GM12878 (cell line): ENCODE results near the gene GPR108. TPM values are rescaled to one million over a fixed set of nuclear protein-coding genes. Genes with fewer than 3 reads are reported as not detected.

Experiments used
- BCL11A ChIP-seq: IDR thresholded peaks from 2 replicates; pipeline ENCODE4 v1.6.1; 2011; ENCODE audit warnings: low read depth, low read length
- CBFB ChIP-seq: IDR thresholded peaks from 2 replicates; pipeline ENCODE4 v1.6.1; 2016; ENCODE audit warnings: antibody characterized with exemption, low read depth
- CBX3 ChIP-seq: fragments of 200-600 bp; sonication (generic); IDR thresholded peaks from 2 replicates; pipeline ENCODE4 v1.6.1; 2016; ENCODE audit warnings: low read depth, borderline replicate concordance
- CEBPB ChIP-seq, 2 experiments: fragments of 150-350 bp in 1 of 2; IDR thresholded peaks; 2 replicates each; pipeline ENCODE4 v1.6.1; 2012 to 2014; ENCODE audit warnings: low read depth in 2 of 2, low read length in 2 of 2, borderline replicate concordance in 1 of 2, inconsistent platforms in 1 of 2
- CHD1 ChIP-seq: IDR thresholded peaks from 2 replicates; pipeline ENCODE4 v1.6.1; 2012; ENCODE audit warnings: low read depth, low read length, improper control_type of control experiment
- CREM ChIP-seq: IDR thresholded peaks from 2 replicates; pipeline ENCODE4 v1.6.1; 2014; ENCODE audit warnings: antibody characterized with exemption, low read depth
- CTCF ChIP-seq, 3 experiments: IDR thresholded peaks in 2 of 3; conservative IDR thresholded peaks in 1 of 3; 2 replicates each; pipeline ENCODE4 v1.5.1; 2011; ENCODE audit warnings: low read depth in 3 of 3, low read length in 3 of 3, mild to moderate bottlenecking in 3 of 3, control low read depth in 2 of 3, moderate library complexity in 2 of 3, inconsistent platforms in 1 of 3, mixed read lengths in 1 of 3; ENCODE audit not compliant: control insufficient read depth in 2 of 3, insufficient read depth in 1 of 3; ENCODE audit errors: extremely low read depth in 1 of 3
- EP300 ChIP-seq, 2 experiments: fragments of 150-350 bp in 1 of 2; IDR thresholded peaks; 2 replicates each; pipeline ENCODE4 v1.6.1; 2011 to 2012; ENCODE audit warnings: low read depth in 2 of 2, low read length in 2 of 2, borderline replicate concordance in 1 of 2, improper control_type of control experiment in 1 of 2, inconsistent platforms in 1 of 2; ENCODE audit not compliant: control insufficient read depth in 1 of 2
- IRF5 ChIP-seq: fragments of 450-650 bp; IDR thresholded peaks from 2 replicates; pipeline ENCODE4 v1.6.1; 2017; ENCODE audit warnings: borderline replicate concordance
- MTA2 ChIP-seq: fragments of 450-650 bp; IDR thresholded peaks from 2 replicates; pipeline ENCODE4 v1.6.1; 2016; ENCODE audit warnings: low read depth, mild to moderate bottlenecking, moderate library complexity
- MYB ChIP-seq: fragments of 150-350 bp; IDR thresholded peaks from 2 replicates; pipeline ENCODE4 v1.6.1; 2014; ENCODE audit warnings: mild to moderate bottlenecking, low read depth, low read length, borderline replicate concordance
- NBN ChIP-seq: fragments of 450-650 bp; IDR thresholded peaks from 2 replicates; pipeline ENCODE4 v1.6.1; 2016
- NFYB ChIP-seq: IDR thresholded peaks from 2 replicates; pipeline ENCODE4 v1.6.1; 2011; ENCODE audit warnings: low read depth, mild to moderate bottlenecking, low read length, improper control_type of control experiment, moderate library complexity; ENCODE audit not compliant: insufficient read depth
- NR2C2 ChIP-seq: IDR thresholded peaks from 2 replicates; pipeline ENCODE4 v1.6.1; 2011; ENCODE audit warnings: borderline replicate concordance, low read depth; ENCODE audit not compliant: control insufficient read depth, insufficient read length
- PAX8 ChIP-seq: fragments of 450-650 bp; IDR thresholded peaks from 2 replicates; pipeline ENCODE4 v1.6.1; 2017; ENCODE audit warnings: mild to moderate bottlenecking, moderate library complexity
- PML ChIP-seq: IDR thresholded peaks from 2 replicates; pipeline ENCODE4 v1.6.1; 2012; ENCODE audit warnings: low read length, inconsistent platforms
- POLR2AphosphoS2 ChIP-seq: IDR thresholded peaks from 2 replicates; pipeline ENCODE4 v1.6.1; 2011; ENCODE audit warnings: low read depth, mild to moderate bottlenecking, low read length, improper control_type of control experiment, moderate library complexity
- POLR2AphosphoS5 ChIP-seq: IDR thresholded peaks from 2 replicates; pipeline ENCODE4 v1.6.1; 2011; ENCODE audit warnings: mild to moderate bottlenecking, low read length, inconsistent platforms
- RELB ChIP-seq: fragments of 450-650 bp; IDR thresholded peaks from 2 replicates; pipeline ENCODE4 v1.6.1; 2017; ENCODE audit warnings: low read depth, mild to moderate bottlenecking, moderate library complexity
- SMAD5 ChIP-seq: IDR thresholded peaks from 2 replicates; pipeline ENCODE4 v1.6.1; 2016; ENCODE audit warnings: antibody characterized with exemption, low read depth
- SMC3 ChIP-seq: IDR thresholded peaks from 2 replicates; pipeline ENCODE4 v1.6.1; 2011; ENCODE audit warnings: low read length, improper control_type of control experiment, borderline replicate concordance
- SREBF1 ChIP-seq: IDR thresholded peaks from 2 replicates; pipeline ENCODE4 v1.6.1; 2012; ENCODE audit warnings: mild to moderate bottlenecking, low read length
- STAT1 ChIP-seq: fragments of 450-650 bp; conservative IDR thresholded peaks from 2 replicates; pipeline ENCODE4 v1.6.1; 2014; ENCODE audit warnings: antibody characterized with exemption, mild to moderate bottlenecking
- TBL1XR1 ChIP-seq: IDR thresholded peaks from 2 replicates; pipeline ENCODE4 v1.6.1; 2012; ENCODE audit warnings: low read depth, low read length, improper control_type of control experiment
- WRNIP1 ChIP-seq: IDR thresholded peaks from 2 replicates; pipeline ENCODE4 v1.6.1; 2011; ENCODE audit warnings: low read depth, low read length, improper control_type of control experiment, borderline replicate concordance
- polyA plus RNA-seq, 11 experiments: library from polyadenylated mRNA; depleted of rRNA in 4 of 11; unstranded in 6 of 11; stranded (reverse) in 5 of 11; fragments of >200 nt; fragmentation: Nextera tagmentation in 4 of 11; fragmentation: Illumina TruSeq in 1 of 11; extraction: Ambion mirVana in 4 of 11; extraction: Trizol in 1 of 11; gene quantifications; 1 replicate in 1 of 11; 2 replicates in 10 of 11; pipeline versions ENCODE4 v1.2.1 to v1.2.3, GENCODE V29; 2011 to 2016; ENCODE audit warnings: inconsistent platforms in 2 of 11, missing spikeins in 2 of 11, low read depth in 1 of 11
- total RNA-seq, 4 experiments: library from RNA; depleted of rRNA in 3 of 4; stranded (reverse); fragments of >200 nt in 3 of 4; fragmentation: Illumina TruSeq in 1 of 4; extraction: Trizol in 1 of 4; gene quantifications; 2 replicates each; pipeline versions ENCODE4 v1.2.1 to v1.2.3, GENCODE V29; 2013 to 2021

Gene GPR108
- total and polyA plus RNA-seq, 10 of the 15 experiments (the other 5 are each of a cell fraction or from before 2014, with no cell fraction given), result 4.4 to 87.2 (median 57.1) TPM

GRCh38 chr19:6736169-6736916, 1.0 kb downstream of the GPR108 start (continued):
- no peak for TF ChIP-seq PAX8
- TF ChIP-seq CREM, result peak; percentile 94
- peak; percentile 47; the same call in 1 of the 2 replicates for TF ChIP-seq SMAD5
- TF ChIP-seq RELB, result peak; percentile 33; the same call in 1 of the 2 replicates
- TF ChIP-seq CBX3, result no peak
- no peak for TF ChIP-seq MTA2
- TF ChIP-seq CBFB, result no peak
- TF ChIP-seq STAT1, result no peak
- no peak for TF ChIP-seq NFYB
- peak; percentile 86 for TF ChIP-seq SMC3
- peak; percentile 74 for TF ChIP-seq NBN
- TF ChIP-seq TBL1XR1, result no peak
- TF ChIP-seq CHD1, result no peak
- no peak for TF ChIP-seq NR2C2
- TF ChIP-seq EP300 (IDR thresholded peaks at IDR 0.05; ENCODE audit: borderline replicate concordance in 1 of 2, control insufficient read depth in 1 of 2, low read depth in 2 of 2, low read length in 2 of 2), result no peak
- no peak for TF ChIP-seq POLR2AphosphoS2
- no peak for TF ChIP-seq PML
- no peak for TF ChIP-seq BCL11A
- TF ChIP-seq CEBPB (IDR thresholded peaks at IDR 0.05; ENCODE audit: borderline replicate concordance in 1 of 2, low read depth in 2 of 2, low read length in 2 of 2), result no peak
- peak; percentile 70 for TF ChIP-seq POLR2AphosphoS5
- no peak for TF ChIP-seq SREBF1
- TF ChIP-seq MYB, result no peak
- 0 out of 2 replicates have a peak, but pooled peaks have one; percentile 56 for TF ChIP-seq WRNIP1
- no peak for TF ChIP-seq IRF5
- TF ChIP-seq CTCF (IDR thresholded peaks at IDR 0.05 in 2 of 3, conservative IDR thresholded peaks at IDR 0.05 in 1 of 3; ENCODE audit: control insufficient read depth in 2 of 3, extremely low read depth in 1 of 3, insufficient read depth in 1 of 3, low read depth in 3 of 3, low read length in 3 of 3), result peak; percentile 74 to 80 (median 78)
